Pulmonary artery endothelial cell (primary cell): ENCODE measurements around the gene KCTD13. TPM values are rescaled to one million over a fixed set of nuclear protein-coding genes. Genes with fewer than 3 reads are reported as not detected.
A peak's percentile ranks its signal among the peaks of the same experiment; 100 is the strongest.
"Not testable (repeated sequence)": the region's sequence is repeated elsewhere in the genome, so short reads cannot be mapped to it uniquely, and the experiment has no call there.

ENCODE experiments used
- DNase-seq: peaks from one replicate; pipeline ENCODE4 v3.0.0-alpha.2; 2011; ENCODE audit warnings: low read depth, low spot score
- total RNA-seq: library from RNA; depleted of rRNA; stranded (reverse); fragments of >200 nt; gene quantifications from 2 replicates; pipeline ENCODE4 v1.2.3, GENCODE V29; 2014

The KCTD13 gene
- total RNA-seq, 1 donor from 2014 or later = 4.4 TPM

GRCh38 chr16:29907973-29908372 is 18.1 kb downstream of the KCTD13 start:
- DNase-seq = no peak

GRCh38 chr16:29906520-29907244 is 19.3 kb downstream of the KCTD13 start:
- no peak for DNase-seq

- DNase-seq = no peak
Measured at GRCh38 chr16:29905668-29906067, 20.4 kb downstream of the KCTD13 start.

- no peak for DNase-seq
Measured at GRCh38 chr16:29904947-29905346, 21.1 kb downstream of the KCTD13 start.

GRCh38 chr16:29903590-29903989 is 22.4 kb downstream of the KCTD13 start:
- no peak for DNase-seq

- DNase-seq = no peak
Measured at GRCh38 chr16:29901607-29901945, 24.4 kb downstream of the KCTD13 start.

- no peak for DNase-seq
Measured at GRCh38 chr16:29900888-29901606, 25.0 kb downstream of the KCTD13 start.

- DNase-seq = no peak
Measured at GRCh38 chr16:29900102-29900887, 25.7 kb downstream of the KCTD13 start, which contains the start of gene ASPHD1. Gene ASPHD1 (plus strand): TSS chr16:29900488. CDS start chr16:29900972, 484 bp downstream.

- peak; percentile 20 for DNase-seq
Measured at GRCh38 chr16:29899516-29900101, 26.4 kb downstream of the KCTD13 start, which contains the start of gene SEZ6L2. Gene SEZ6L2 (minus strand): TSS chr16:29899550. CDS start chr16:29899019, 531 bp downstream.

- DNase-seq = no peak
Measured at GRCh38 chr16:29898804-29899515, 27.1 kb downstream of the KCTD13 start.

GRCh38 chr16:29898135-29898803 is 27.8 kb downstream of the KCTD13 start:
- DNase-seq = no peak

GRCh38 chr16:29897333-29897732 is 28.7 kb downstream of the KCTD13 start:
- DNase-seq = no peak

GRCh38 chr16:29896841-29897240 is 29.2 kb downstream of the KCTD13 start:
- DNase-seq = no peak

- no peak for DNase-seq
Measured at GRCh38 chr16:29894352-29894751, 31.7 kb downstream of the KCTD13 start.

GRCh38 chr16:29893553-29893952 is 32.5 kb downstream of the KCTD13 start:
- no peak for DNase-seq

- no peak for DNase-seq
Measured at GRCh38 chr16:29892458-29892813, 33.6 kb downstream of the KCTD13 start.

- DNase-seq = no peak
Measured at GRCh38 chr16:29891525-29892457, 34.2 kb downstream of the KCTD13 start.

- not testable (repeated sequence) for DNase-seq
Measured at GRCh38 chr16:29889372-29889771, 36.7 kb downstream of the KCTD13 start.

GRCh38 chr16:29883987-29884386 is 42.0 kb downstream of the KCTD13 start:
- no peak for DNase-seq
